K562 (cell line): ENCODE measurements around the gene CST7. TPM values are rescaled to one million over a fixed set of nuclear protein-coding genes. Genes with fewer than 3 reads are reported as not detected.

Source experiments
- BDP1 ChIP-seq: IDR thresholded peaks from 3 replicates; pipeline ENCODE4 v1.6.1; 2011; ENCODE audit not compliant: insufficient read length, insufficient read depth
- BRD4 ChIP-seq: fragments of 200-600 bp; sonication (generic); IDR thresholded peaks from 2 replicates; pipeline ENCODE4 v1.6.1; 2017; ENCODE audit warnings: inconsistent platforms
- CBX3 ChIP-seq, 2 experiments: IDR thresholded peaks; 1 replicate in 1 of 2; 2 replicates in 1 of 2; pipeline ENCODE4 v1.6.1; 2012; ENCODE audit warnings: inconsistent platforms in 2 of 2, low read length in 2 of 2, borderline replicate concordance in 1 of 2, control low read depth in 1 of 2
- JUN ChIP-seq, 2 experiments: sonication (generic) in 1 of 2; formaldehyde crosslinking in 1 of 2; IDR thresholded peaks; 2 replicates each; pipeline versions ENCODE4 v1.6.1 to v1.8.0; 2012 to 2022; ENCODE audit warnings: borderline replicate concordance in 2 of 2, mild to moderate bottlenecking in 2 of 2, improper control_type of control experiment in 1 of 2, low read depth in 1 of 2, low read length in 1 of 2, missing genetic modification reagents in 1 of 2
- MLLT1 ChIP-seq, 2 experiments: fragments of 450-650 bp; IDR thresholded peaks; 2 replicates each; pipeline ENCODE4 v1.6.1; 2016
- NFRKB ChIP-seq: fragments of 450-650 bp; IDR thresholded peaks from 2 replicates; pipeline ENCODE4 v1.6.1; 2016; ENCODE audit warnings: low read depth
- POLR2A ChIP-seq: fragments of 450-650 bp; conservative IDR thresholded peaks from 2 replicates; pipeline ENCODE4 v1.6.1; 2016
- SMAD1 ChIP-seq: fragments of 150-350 bp; IDR thresholded peaks from 2 replicates; pipeline ENCODE4 v1.6.1; 2014; ENCODE audit warnings: low read length, low read depth; ENCODE audit not compliant: partially characterized antibody
- SP2 ChIP-seq: IDR thresholded peaks from 2 replicates; pipeline ENCODE4 v1.6.1; 2011; ENCODE audit warnings: mild to moderate bottlenecking, low read depth, low read length, moderate library complexity; ENCODE audit not compliant: poor library complexity, severe bottlenecking; ENCODE audit errors: extremely low read depth
- SRSF1 ChIP-seq: fragments of 200-400 bp; formaldehyde crosslinking; IDR thresholded peaks from 2 replicates; pipeline ENCODE4 v1.6.1; 2017; ENCODE audit warnings: mild to moderate bottlenecking, low read depth, low read length, moderate library complexity
- TSC22D4 ChIP-seq: fragments of 450-650 bp; IDR thresholded peaks from 2 replicates; pipeline ENCODE4 v1.6.1; 2016; ENCODE audit warnings: missing genetic modification characterization, missing biosample characterization, control low read depth
- U2AF2 ChIP-seq: fragments of 200-400 bp; formaldehyde crosslinking; optimal IDR thresholded peaks from 2 replicates; pipeline ENCODE3; 2017; ENCODE audit warnings: low read depth, mild to moderate bottlenecking, low read length
- ZBTB17 ChIP-seq: fragments of 450-650 bp; formaldehyde crosslinking; IDR thresholded peaks from 2 replicates; pipeline ENCODE4 v1.4.0; 2020; ENCODE audit warnings: mild to moderate bottlenecking
- ZFP1 ChIP-seq: fragments of 450-650 bp; formaldehyde crosslinking; IDR thresholded peaks from 2 replicates; pipeline ENCODE4 v1.4.0; 2020; ENCODE audit warnings: mild to moderate bottlenecking, mixed read lengths
- ZNF143 ChIP-seq: sonication (generic); formaldehyde crosslinking; IDR thresholded peaks from 2 replicates; pipeline ENCODE4 v1.9.0; 2022; ENCODE audit warnings: mild to moderate bottlenecking, missing genetic modification reagents
- ZNF699 ChIP-seq: fragments of 250-450 bp; sonication (Bioruptor Pico); IDR thresholded peaks from 2 replicates; pipeline ENCODE4 v1.8.0; 2021; ENCODE audit warnings: mild to moderate bottlenecking, moderate library complexity; ENCODE audit not compliant: insufficient replicate concordance
- polyA plus RNA-seq, 8 experiments: library from polyadenylated mRNA; depleted of rRNA in 4 of 8; stranded (reverse) in 5 of 8; unstranded in 3 of 8; fragments of >200 nt; fragmentation: Nextera tagmentation in 2 of 8; fragmentation: Illumina TruSeq in 1 of 8; extraction: Ambion mirVana in 2 of 8; extraction: Trizol in 1 of 8; gene quantifications; 2 replicates each; pipeline versions ENCODE4 v1.2.1 to v1.2.3, GENCODE V29; 2011 to 2014; ENCODE audit warnings: inconsistent platforms in 1 of 8, missing spikeins in 1 of 8
- total RNA-seq, 7 experiments: library from RNA; depleted of rRNA in 6 of 7; stranded (reverse); fragments of >200 nt in 6 of 7; fragmentation: Illumina TruSeq in 2 of 7; extraction: Trizol in 2 of 7; gene quantifications; 2 replicates each; pipeline versions ENCODE4 v1.2.1 to v1.2.3, GENCODE V29; 2011 to 2021; ENCODE audit warnings: low replicate concordance in 1 of 7
- TF ChIP-seq, protein P1 (sequence below): sonication (generic); formaldehyde crosslinking; IDR thresholded peaks from 2 replicates; pipeline ENCODE4 v1.8.0; 2022; ENCODE audit warnings: mild to moderate bottlenecking, missing genetic modification reagents, borderline replicate concordance
- TF ChIP-seq, protein P2 (sequence below): fragments of 450-650 bp; formaldehyde crosslinking; IDR thresholded peaks from 2 replicates; pipeline ENCODE4 v1.4.0; 2020; ENCODE audit warnings: mild to moderate bottlenecking

CST7 gene
- total and polyA plus RNA-seq, 9 of the 15 experiments (the other 6 are each of a cell fraction or from before 2014, with no cell fraction given): not detected

- TF ChIP-seq ZFP1 (CRISPR knock-in tag) (no peak), ZBTB17 (CRISPR knock-in tag) (peak; percentile 83), POLR2A (peak; percentile 83), NFRKB (no peak), SMAD1 (peak; percentile 50), MLLT1 (IDR thresholded peaks at IDR 0.05) (no peak), BDP1 (no peak), JUN (IDR thresholded peaks at IDR 0.05; ENCODE audit: borderline replicate concordance, low read depth, low read length) (no peak), JUN (CRISPR knock-in tag; IDR thresholded peaks at IDR 0.05; ENCODE audit: borderline replicate concordance) (no peak), TSC22D4 (tag) (no peak), SRSF1 (no peak), CBX3 (IDR thresholded peaks at IDR 0.05; ENCODE audit: borderline replicate concordance in 1 of 2, low read length in 2 of 2) (peak in 1 of 2 experiments; percentile 41; a peak in 1 of 3 replicates), SP2 (no peak), U2AF2 (no peak), ZNF699 (no peak), BRD4 (no peak), ZNF143 (CRISPR knock-in tag) (no peak)
- TF ChIP-seq, protein P1, sequence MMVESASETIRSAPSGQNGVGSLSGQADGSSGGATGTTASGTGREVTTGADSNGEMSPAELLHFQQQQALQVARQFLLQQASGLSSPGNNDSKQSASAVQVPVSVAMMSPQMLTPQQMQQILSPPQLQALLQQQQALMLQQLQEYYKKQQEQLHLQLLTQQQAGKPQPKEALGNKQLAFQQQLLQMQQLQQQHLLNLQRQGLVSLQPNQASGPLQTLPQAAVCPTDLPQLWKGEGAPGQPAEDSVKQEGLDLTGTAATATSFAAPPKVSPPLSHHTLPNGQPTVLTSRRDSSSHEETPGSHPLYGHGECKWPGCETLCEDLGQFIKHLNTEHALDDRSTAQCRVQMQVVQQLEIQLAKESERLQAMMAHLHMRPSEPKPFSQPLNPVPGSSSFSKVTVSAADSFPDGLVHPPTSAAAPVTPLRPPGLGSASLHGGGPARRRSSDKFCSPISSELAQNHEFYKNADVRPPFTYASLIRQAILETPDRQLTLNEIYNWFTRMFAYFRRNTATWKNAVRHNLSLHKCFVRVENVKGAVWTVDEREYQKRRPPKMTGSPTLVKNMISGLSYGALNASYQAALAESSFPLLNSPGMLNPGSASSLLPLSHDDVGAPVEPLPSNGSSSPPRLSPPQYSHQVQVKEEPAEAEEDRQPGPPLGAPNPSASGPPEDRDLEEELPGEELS (CRISPR knock-in tag): no peak
- TF ChIP-seq, protein P2, sequence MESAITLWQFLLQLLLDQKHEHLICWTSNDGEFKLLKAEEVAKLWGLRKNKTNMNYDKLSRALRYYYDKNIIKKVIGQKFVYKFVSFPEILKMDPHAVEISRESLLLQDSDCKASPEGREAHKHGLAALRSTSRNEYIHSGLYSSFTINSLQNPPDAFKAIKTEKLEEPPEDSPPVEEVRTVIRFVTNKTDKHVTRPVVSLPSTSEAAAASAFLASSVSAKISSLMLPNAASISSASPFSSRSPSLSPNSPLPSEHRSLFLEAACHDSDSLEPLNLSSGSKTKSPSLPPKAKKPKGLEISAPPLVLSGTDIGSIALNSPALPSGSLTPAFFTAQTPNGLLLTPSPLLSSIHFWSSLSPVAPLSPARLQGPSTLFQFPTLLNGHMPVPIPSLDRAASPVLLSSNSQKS: no peak
These were observed 43.6 kb downstream of the CST7 start, which contains the start of gene APMAP (continued) for GRCh38 chr20:24992487-24993205.
